Body of pancreas (tissue), 4 donors: Measurements from ENCODE around the gene ARID3A.

ENCODE experiments used
- POLR2A ChIP-seq, 3 donors: fragments of 450-650 bp; IDR thresholded peaks; one replicate each; pipeline ENCODE4 v1.6.1; 2016; ENCODE audit warnings: antibody characterized with exemption in 3 of 3, mild to moderate bottlenecking in 2 of 3
- TF ChIP-seq, protein P1 (sequence below), 7 experiments: fragments of 450-650 bp in 4 of 7; fragments of 200-600 bp in 3 of 7; sonication (generic) in 3 of 7; IDR thresholded peaks; one replicate each; pipeline ENCODE4 v1.5.1; 2016 to 2019; ENCODE audit warnings: antibody characterized with exemption in 7 of 7

DNA sequence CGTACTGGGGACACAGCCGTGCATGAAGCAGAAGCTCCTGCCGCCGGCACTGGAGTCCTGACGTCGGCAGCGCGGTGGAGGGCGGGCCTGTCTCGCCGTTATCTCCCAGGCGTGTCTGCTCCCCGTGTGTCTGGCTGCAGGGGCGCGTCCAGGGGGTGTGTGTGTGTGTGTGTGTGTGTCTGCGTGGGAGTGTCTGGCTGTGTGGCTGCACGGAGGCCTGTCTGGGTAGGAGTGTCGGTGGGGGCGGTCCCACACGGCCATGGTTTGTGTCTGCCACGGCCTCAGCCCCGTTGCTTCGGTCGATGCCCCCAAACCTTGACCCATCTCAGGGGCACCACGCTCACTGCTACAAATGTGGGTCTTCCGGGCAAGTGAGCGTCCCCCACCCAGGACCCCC, 18.3 kb downstream of the ARID3A start:
- TF ChIP-seq, protein P1, sequence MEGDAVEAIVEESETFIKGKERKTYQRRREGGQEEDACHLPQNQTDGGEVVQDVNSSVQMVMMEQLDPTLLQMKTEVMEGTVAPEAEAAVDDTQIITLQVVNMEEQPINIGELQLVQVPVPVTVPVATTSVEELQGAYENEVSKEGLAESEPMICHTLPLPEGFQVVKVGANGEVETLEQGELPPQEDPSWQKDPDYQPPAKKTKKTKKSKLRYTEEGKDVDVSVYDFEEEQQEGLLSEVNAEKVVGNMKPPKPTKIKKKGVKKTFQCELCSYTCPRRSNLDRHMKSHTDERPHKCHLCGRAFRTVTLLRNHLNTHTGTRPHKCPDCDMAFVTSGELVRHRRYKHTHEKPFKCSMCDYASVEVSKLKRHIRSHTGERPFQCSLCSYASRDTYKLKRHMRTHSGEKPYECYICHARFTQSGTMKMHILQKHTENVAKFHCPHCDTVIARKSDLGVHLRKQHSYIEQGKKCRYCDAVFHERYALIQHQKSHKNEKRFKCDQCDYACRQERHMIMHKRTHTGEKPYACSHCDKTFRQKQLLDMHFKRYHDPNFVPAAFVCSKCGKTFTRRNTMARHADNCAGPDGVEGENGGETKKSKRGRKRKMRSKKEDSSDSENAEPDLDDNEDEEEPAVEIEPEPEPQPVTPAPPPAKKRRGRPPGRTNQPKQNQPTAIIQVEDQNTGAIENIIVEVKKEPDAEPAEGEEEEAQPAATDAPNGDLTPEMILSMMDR (IDR thresholded peaks at IDR 0.05), result no peak
- no peak for TF ChIP-seq POLR2A (IDR thresholded peaks at IDR 0.05)
